AG10803 (cell line): ENCODE measurements around the gene TRIM29.

Experiments
- DNase-seq: peaks from one replicate; pipeline ENCODE4 v3.0.0; 2010; ENCODE audit warnings: low read depth
- H3K4me3 ChIP-seq: 2 replicates; pipeline ENCODE4 v1.5.1; 2011; ENCODE audit warnings: mild to moderate bottlenecking, low read length, control low read depth
- CTCF ChIP-seq: conservative IDR thresholded peaks from 2 replicates; pipeline ENCODE4 v1.5.1; 2011; ENCODE audit warnings: mild to moderate bottlenecking, low read length, control low read depth, inconsistent platforms

TRIM29 gene

GRCh38 chr11:120142441-120143100 is 4.7 kb upstream of the TRIM29 start:
- H3K4me3 ChIP-seq: no peak overlapping the region
- TF ChIP-seq CTCF: no peak
- DNase-seq: no peak

DNA sequence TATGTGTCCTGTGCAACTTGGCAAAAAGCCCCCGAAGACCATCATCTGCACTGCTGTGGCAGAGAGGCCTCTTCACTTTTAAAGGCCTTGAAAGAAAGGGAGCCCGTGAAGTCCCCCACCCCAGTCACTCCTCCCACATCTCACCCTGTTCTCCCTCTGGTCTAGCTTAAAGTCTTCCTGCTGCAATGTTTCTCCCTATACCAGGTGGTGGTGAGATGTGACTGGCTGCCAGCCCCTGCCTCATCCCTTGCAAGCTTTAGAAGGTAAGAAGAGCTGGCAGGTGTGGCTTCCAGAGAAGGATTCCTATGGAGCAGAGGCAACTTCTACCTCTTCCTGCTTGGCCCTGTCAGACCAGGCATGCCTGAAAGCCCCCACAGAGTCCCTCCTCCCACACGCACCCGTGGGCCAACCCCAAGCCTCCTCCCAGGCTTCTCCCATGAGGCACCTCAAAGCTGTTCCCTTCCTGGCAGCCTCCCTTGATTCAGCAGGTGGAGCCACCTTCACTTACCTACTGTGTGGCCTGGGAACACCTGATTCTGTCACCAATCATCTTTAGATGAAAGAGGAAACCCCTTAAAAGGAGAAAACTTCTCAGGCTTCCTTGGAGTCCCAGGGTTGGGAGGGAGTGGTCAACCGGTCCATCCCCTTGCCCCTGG is 4.0 kb upstream of the TRIM29 start:
- no peak for DNase-seq
- no peak for TF ChIP-seq CTCF
- H3K4me3 ChIP-seq: no peak overlapping the region

- DNase-seq: no peak
- TF ChIP-seq CTCF: no peak
- H3K4me3 ChIP-seq: no peak overlapping the region
Observed at GRCh38 chr11:120141113-120141767, 3.3 kb upstream of the TRIM29 start.

DNA sequence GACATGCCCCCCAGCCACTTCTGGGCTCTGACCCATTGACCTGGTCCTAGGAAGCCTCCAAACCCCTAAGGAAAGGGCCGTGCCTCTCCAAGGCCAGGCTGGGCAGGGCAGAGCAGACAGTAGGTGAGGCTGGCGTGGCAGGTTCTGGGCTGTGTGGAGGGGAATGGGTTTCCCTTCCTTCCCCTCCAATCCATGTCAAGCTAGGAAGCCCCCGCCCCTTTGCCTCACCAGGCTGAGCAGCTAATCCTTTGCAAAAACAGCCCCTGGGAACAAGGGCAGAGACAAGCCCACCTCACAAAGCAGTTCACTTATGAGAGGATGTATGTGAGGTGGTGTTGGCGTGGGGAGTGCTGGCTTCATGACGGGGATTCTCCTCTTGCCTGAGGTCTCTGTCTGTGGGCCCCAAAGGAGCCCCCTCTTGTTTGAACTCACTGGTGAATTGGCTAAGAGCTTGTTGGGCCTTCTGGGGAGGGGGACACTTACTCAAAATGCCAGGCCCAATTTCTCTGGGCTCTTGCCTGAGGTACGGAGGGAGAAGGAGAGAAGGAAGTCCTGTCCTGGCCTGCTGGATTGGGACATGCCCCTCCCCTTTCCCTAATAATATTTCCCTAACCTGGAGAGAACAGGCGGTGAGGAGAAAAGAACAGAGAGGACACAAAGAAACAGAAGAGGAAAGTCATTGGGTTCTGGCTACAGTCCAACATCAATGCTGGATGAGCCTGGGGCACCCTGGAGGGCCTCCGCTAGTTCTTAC is 1.6 kb upstream of the TRIM29 start:
- no peak for TF ChIP-seq CTCF
- H3K4me3 ChIP-seq: no peak overlapping the region
- DNase-seq: no peak

DNA sequence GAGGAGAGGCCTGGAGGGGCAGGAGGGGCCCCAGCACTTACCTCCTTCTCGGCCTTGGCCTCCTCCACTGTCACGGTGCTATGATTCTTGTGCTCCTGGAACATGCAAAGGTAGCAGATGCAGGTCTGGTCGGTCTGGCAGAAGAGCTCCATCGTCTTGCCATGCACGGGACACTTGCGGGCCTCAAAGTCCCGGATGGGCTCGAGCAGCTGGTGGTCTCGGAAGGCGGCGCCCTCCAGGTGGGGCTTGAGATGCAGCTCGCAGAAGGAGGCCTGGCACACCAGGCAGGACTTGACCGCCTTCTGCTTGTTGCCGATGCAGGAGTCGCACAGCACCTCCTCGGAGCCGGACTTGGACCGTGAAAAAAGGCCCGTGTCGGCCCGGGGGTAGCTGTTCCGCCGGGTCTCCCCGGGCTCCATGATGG is 714 bp downstream of the TRIM29 start:
- no peak overlapping the region for H3K4me3 ChIP-seq
- no peak for DNase-seq
- no peak for TF ChIP-seq CTCF

- TF ChIP-seq CTCF: no peak
- DNase-seq: no peak
Observed at GRCh38 chr11:120136356-120136755, 1.6 kb downstream of the TRIM29 start.

More at GRCh38 chr11:120136356-120136755, 1.6 kb downstream of the TRIM29 start:
- H3K4me3 ChIP-seq: no peak overlapping the region
